Measurements from ENCODE around the gene MBOAT7. TPM values are rescaled to one million over a fixed set of nuclear protein-coding genes. Genes with fewer than 3 reads are reported as not detected.
"Not testable (repeated sequence)": the region's sequence is repeated elsewhere in the genome, so short reads cannot be mapped to it uniquely, and the experiment has no call there.

MBOAT7 gene, protein sequence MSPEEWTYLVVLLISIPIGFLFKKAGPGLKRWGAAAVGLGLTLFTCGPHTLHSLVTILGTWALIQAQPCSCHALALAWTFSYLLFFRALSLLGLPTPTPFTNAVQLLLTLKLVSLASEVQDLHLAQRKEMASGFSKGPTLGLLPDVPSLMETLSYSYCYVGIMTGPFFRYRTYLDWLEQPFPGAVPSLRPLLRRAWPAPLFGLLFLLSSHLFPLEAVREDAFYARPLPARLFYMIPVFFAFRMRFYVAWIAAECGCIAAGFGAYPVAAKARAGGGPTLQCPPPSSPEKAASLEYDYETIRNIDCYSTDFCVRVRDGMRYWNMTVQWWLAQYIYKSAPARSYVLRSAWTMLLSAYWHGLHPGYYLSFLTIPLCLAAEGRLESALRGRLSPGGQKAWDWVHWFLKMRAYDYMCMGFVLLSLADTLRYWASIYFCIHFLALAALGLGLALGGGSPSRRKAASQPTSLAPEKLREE
- 10 to 100 TPM; 56.9 to 58.8 TPM for total RNA-seq

- Mint-ChIP-seq H3K9me3 (ENCODE audit: insufficient read depth) (no peaks in the 10 kb centered on the region), H3K27ac (peak within 1 kb of the TSS; percentile 98), H3K4me3 (peak within 1 kb of the TSS; percentile 82), H3K4me1 (ENCODE audit: low read depth) (peaks cover 39% of the 10 kb centered on the region), H3K36me3 (ENCODE audit: low read depth) (peaks cover 24% of the 10 kb centered on the region), H3K27me3 (ENCODE audit: low read depth) (no peaks in the 10 kb centered on the region)
- CTCF ChIA-PET, result interaction anchor here (0.7 to 2.8 kb wide), 20 partner anchors 10 to 485 kb away, joined by 3 to 11 read pairs (median 5); partner anchors contain the start of genes CNOT3, LENG1 and TMC4
- DNase-seq (no peak), ATAC-seq (peak; percentile 6)
- POLR2A ChIA-PET, result interaction anchor here (0.8 to 7.5 kb wide), 12 partner anchors 8 to 260 kb away, joined by 3 to 103 read pairs (median 4); partner anchors contain the start of genes LENG1, LENG8 and RPS9
Measured at GRCh38 chr19:54189145-54189734, at the start of gene MBOAT7. MBOAT7 (minus strand) TSS chr19:54189580; CDS start chr19:54188508, 1,072 bp downstream.

- Mint-ChIP-seq H3K4me1 (ENCODE audit: low read depth) (peaks cover 4% of the 10 kb centered on the region), H3K4me3 (no peak overlapping the region), H3K9me3 (ENCODE audit: insufficient read depth) (no peaks in the 10 kb centered on the region), H3K36me3 (ENCODE audit: low read depth) (no peaks in the 10 kb centered on the region), H3K27ac (no peak overlapping the region), H3K27me3 (ENCODE audit: low read depth) (peaks cover 34% of the 10 kb centered on the region)
- ChIA-PET CTCF (interaction anchor here (1.3 to 2.2 kb wide), 3 partner anchors 32 to 83 kb away, joined by 3 to 8 read pairs (median 6); no protein-coding TSS in a partner anchor), POLR2A (interaction anchor here (0.6 kb wide), 1 partner anchor 1883 kb away, joined by 4 read pairs; no protein-coding TSS in a partner anchor)
- ATAC-seq, result no peak
- no peak for DNase-seq
Measured at GRCh38 chr19:54233941-54234340, 44.6 kb upstream of the MBOAT7 start.

- H3K4me3 Mint-ChIP-seq, result no peak overlapping the region
- peak; percentile 100 for ATAC-seq
- POLR2A ChIA-PET, result no interaction called here
- CTCF ChIA-PET, result interaction anchor here (0.7 to 1.2 kb wide), 3 partner anchors 35 to 61 kb away, joined by 3 read pairs; no protein-coding TSS in a partner anchor
- no peaks in the 10 kb centered on the region for H3K36me3 Mint-ChIP-seq (ENCODE audit: low read depth)
- no peaks in the 10 kb centered on the region for H3K9me3 Mint-ChIP-seq (ENCODE audit: insufficient read depth)
- H3K27ac Mint-ChIP-seq, result no peak overlapping the region
- peak; percentile 90 for DNase-seq
- H3K27me3 Mint-ChIP-seq (ENCODE audit: low read depth), result peaks cover 33% of the 10 kb centered on the region
- H3K4me1 Mint-ChIP-seq (ENCODE audit: low read depth), result peaks cover 4% of the 10 kb centered on the region
Measured at GRCh38 chr19:54231077-54231931, 41.9 kb upstream of the MBOAT7 start.

GRCh38 chr19:54230031-54230430 lies 40.7 kb upstream of the MBOAT7 start:
- ChIA-PET CTCF (interaction anchor here (1.7 kb wide), 1 partner anchor 62 kb away, joined by 5 read pairs; no protein-coding TSS in a partner anchor), POLR2A (no interaction called here)
- ATAC-seq (no peak), DNase-seq (no peak)
- Mint-ChIP-seq H3K4me1 (ENCODE audit: low read depth) (peaks cover 4% of the 10 kb centered on the region), H3K4me3 (no peak overlapping the region), H3K36me3 (ENCODE audit: low read depth) (no peaks in the 10 kb centered on the region), H3K27me3 (ENCODE audit: low read depth) (peaks cover 28% of the 10 kb centered on the region), H3K27ac (no peak overlapping the region), H3K9me3 (ENCODE audit: insufficient read depth) (no peaks in the 10 kb centered on the region)

- POLR2A ChIA-PET, result interaction anchor here (0.7 kb wide), 1 partner anchor 28 kb away, joined by 3 read pairs; the partner anchor contains the start of gene RPS9
- H3K9me3 Mint-ChIP-seq (ENCODE audit: insufficient read depth), result no peaks in the 10 kb centered on the region
- no peaks in the 10 kb centered on the region for H3K36me3 Mint-ChIP-seq (ENCODE audit: low read depth)
- ATAC-seq (no peak), DNase-seq (no peak)
- H3K27ac Mint-ChIP-seq, result no peak overlapping the region
- no peak overlapping the region for H3K4me3 Mint-ChIP-seq
- H3K27me3 Mint-ChIP-seq (ENCODE audit: low read depth), result peaks cover 23% of the 10 kb centered on the region
- H3K4me1 Mint-ChIP-seq (ENCODE audit: low read depth), result peaks cover 4% of the 10 kb centered on the region
- CTCF ChIA-PET, result interaction anchor here (0.6 to 1.7 kb wide), 2 partner anchors 40 to 61 kb away, joined by 3 to 5 read pairs; partner anchors contain the start of gene MBOAT7
Measured at GRCh38 chr19:54229146-54229545, 39.8 kb upstream of the MBOAT7 start.

DNA sequence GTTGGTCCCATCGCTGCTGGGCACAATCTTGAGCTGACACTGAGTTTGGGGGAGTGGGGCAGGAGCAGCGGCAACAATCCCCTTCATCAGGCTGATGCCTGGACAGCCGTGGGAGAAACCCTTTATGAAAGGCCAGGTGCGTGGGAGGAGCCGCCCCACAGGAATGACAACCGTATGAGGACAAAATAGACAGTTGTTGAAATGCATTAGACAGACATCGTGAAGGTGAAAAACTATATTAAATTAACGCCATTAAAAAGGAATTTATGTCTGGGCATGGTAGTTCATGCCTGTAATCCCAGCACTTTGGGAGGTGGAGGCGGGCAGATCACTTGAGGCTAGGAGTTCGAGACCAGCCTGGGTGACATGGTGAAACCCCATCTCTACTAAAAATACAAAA lies 35.2 kb upstream of the MBOAT7 start:
- H3K27ac Mint-ChIP-seq; ATAC-seq; H3K4me3 Mint-ChIP-seq; H3K9me3 Mint-ChIP-seq (ENCODE audit: insufficient read depth); DNase-seq; H3K36me3 Mint-ChIP-seq (ENCODE audit: low read depth); POLR2A ChIA-PET: not testable (repeated sequence)
- H3K4me1 Mint-ChIP-seq (ENCODE audit: low read depth), result peaks cover 12% of the 10 kb centered on the region
- CTCF ChIA-PET, result interaction anchor here (1.7 kb wide), 1 partner anchor 41 kb away, joined by 5 read pairs; no protein-coding TSS in a partner anchor
- peaks cover 11% of the 10 kb centered on the region for H3K27me3 Mint-ChIP-seq (ENCODE audit: low read depth)

DNA sequence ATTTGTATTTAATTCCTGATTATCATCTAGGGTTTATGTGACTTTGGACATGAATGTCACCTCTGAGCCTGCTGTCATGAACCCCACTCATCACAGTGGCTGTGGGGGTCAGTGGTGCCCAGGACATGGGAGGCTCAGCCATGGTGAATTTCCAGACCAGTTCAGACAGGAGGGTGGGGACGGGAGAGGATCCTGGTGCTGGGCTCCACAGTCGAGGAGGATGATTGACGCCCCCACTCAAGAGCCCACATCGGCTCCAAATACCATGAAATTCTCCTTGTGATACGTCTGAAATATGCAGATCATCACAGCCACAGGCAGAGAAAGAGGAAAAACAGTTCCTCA lies 34.5 kb upstream of the MBOAT7 start:
- DNase-seq; POLR2A ChIA-PET; ATAC-seq; H3K9me3 Mint-ChIP-seq (ENCODE audit: insufficient read depth); H3K36me3 Mint-ChIP-seq (ENCODE audit: low read depth); H3K4me3 Mint-ChIP-seq; H3K27ac Mint-ChIP-seq; H3K27me3 Mint-ChIP-seq (ENCODE audit: low read depth); CTCF ChIA-PET: not testable (repeated sequence)
- peaks cover 12% of the 10 kb centered on the region for H3K4me1 Mint-ChIP-seq (ENCODE audit: low read depth)

DNA sequence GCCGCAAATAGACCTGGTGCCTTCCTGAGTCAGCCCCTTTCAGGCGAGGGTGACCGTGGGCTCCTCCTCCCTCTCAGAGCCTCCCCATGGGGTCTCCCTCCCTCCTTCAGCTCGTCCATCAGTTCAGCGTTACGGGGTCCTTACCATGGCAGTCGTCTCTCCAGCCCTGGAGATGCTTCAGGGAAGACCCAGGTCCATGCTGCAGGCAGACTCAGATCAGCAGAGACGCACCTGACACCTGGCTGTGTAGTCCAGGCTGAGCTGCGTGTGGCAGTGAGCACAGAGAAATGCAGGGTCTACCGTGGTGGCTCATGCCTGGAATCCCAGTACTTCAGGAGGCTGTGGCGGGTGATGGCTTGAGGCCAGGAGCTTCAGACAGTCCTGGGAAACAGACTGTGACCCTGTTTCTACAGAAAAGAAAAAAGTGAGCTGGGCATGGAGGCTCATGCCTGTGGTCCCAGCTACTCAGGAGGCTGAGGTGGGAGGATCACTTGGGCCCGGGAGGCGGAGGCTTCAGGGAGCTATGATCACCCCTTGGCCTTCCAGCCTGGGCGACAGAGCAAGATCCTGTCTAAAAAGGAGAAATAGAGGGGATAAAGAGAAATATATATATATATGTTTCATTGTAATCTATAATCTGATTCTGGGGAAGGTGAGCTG lies 34.0 kb upstream of the MBOAT7 start:
- H3K27me3 Mint-ChIP-seq (ENCODE audit: low read depth); H3K9me3 Mint-ChIP-seq (ENCODE audit: insufficient read depth); ATAC-seq; DNase-seq; H3K4me3 Mint-ChIP-seq; H3K36me3 Mint-ChIP-seq (ENCODE audit: low read depth); CTCF ChIA-PET; POLR2A ChIA-PET: not testable (repeated sequence)
- H3K27ac Mint-ChIP-seq, result peak overlapping the region; percentile 33
- H3K4me1 Mint-ChIP-seq (ENCODE audit: low read depth), result peaks cover 12% of the 10 kb centered on the region

GRCh38 chr19:54222474-54223276 lies 33.3 kb upstream of the MBOAT7 start, which contains the start of gene LILRB3:
LILRB3 (minus strand) TSS chr19:54223007; CDS start chr19:54222976, 31 bp downstream.
- POLR2A ChIA-PET; ATAC-seq; DNase-seq; H3K27me3 Mint-ChIP-seq (ENCODE audit: low read depth); H3K9me3 Mint-ChIP-seq (ENCODE audit: insufficient read depth); H3K4me3 Mint-ChIP-seq; CTCF ChIA-PET; H3K36me3 Mint-ChIP-seq (ENCODE audit: low read depth): not testable (repeated sequence)
- peaks cover 12% of the 10 kb centered on the region for H3K4me1 Mint-ChIP-seq (ENCODE audit: low read depth)
- H3K27ac Mint-ChIP-seq, result peak within 1 kb of the TSS; percentile 33

- H3K9me3 Mint-ChIP-seq (ENCODE audit: insufficient read depth); POLR2A ChIA-PET; DNase-seq; H3K27ac Mint-ChIP-seq; ATAC-seq; H3K36me3 Mint-ChIP-seq (ENCODE audit: low read depth); H3K27me3 Mint-ChIP-seq (ENCODE audit: low read depth); H3K4me3 Mint-ChIP-seq; CTCF ChIA-PET: not testable (repeated sequence)
- H3K4me1 Mint-ChIP-seq (ENCODE audit: low read depth), result peaks cover 12% of the 10 kb centered on the region
Measured at GRCh38 chr19:54221947-54222346, 32.6 kb upstream of the MBOAT7 start.

All from activated CD8-positive, alpha-beta T cell treated with anti-CD3 and anti-CD28 coated beads, Interleukin-2, amount 10 ng/mL, durations not matched to agents 7 days and 5 days (primary cell).